ENCODE results near the gene GRM4. TPM values are rescaled to one million over a fixed set of nuclear protein-coding genes. Genes with fewer than 3 reads are reported as not detected.

GRM4 gene
- total RNA-seq, 2 donors from 2014 or later: not detected

DNA sequence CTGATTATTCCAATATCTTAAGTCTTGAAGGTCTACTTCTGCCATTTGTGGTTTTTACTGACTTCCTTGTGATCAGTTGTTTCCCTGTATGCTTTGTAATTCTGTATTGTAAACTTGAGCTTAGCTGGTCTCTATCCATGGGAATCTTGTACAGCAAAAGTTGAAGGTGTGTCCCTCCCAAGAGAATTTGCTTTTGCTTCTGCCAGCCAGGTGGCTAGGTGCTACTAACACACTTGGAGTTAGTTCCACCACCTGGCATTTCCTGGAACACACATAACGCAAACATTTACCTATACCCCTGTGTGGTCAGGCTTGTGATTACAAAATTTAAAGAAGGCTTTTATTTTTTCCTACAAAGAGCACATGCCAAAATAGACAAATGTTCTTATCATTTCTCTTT lies 141.2 kb downstream of the GRM4 start:
- Histone ChIP-seq H3K27ac (no peak overlapping the region), H3K27me3 (replicated peaks; ENCODE audit: insufficient read depth) (no peaks in the 10 kb centered on the region), H3K36me3 (no peaks in the 10 kb centered on the region), H3K4me3 (no peak overlapping the region), H3K4me1 (ENCODE audit: control insufficient read depth in 1 of 2, low read depth in 2 of 2) (no peaks in the 10 kb centered on the region), H3K9me3 (no peaks in the 10 kb centered on the region)
- DNase-seq (ENCODE audit: low spot score): no peak
- TF ChIP-seq, protein P1, sequence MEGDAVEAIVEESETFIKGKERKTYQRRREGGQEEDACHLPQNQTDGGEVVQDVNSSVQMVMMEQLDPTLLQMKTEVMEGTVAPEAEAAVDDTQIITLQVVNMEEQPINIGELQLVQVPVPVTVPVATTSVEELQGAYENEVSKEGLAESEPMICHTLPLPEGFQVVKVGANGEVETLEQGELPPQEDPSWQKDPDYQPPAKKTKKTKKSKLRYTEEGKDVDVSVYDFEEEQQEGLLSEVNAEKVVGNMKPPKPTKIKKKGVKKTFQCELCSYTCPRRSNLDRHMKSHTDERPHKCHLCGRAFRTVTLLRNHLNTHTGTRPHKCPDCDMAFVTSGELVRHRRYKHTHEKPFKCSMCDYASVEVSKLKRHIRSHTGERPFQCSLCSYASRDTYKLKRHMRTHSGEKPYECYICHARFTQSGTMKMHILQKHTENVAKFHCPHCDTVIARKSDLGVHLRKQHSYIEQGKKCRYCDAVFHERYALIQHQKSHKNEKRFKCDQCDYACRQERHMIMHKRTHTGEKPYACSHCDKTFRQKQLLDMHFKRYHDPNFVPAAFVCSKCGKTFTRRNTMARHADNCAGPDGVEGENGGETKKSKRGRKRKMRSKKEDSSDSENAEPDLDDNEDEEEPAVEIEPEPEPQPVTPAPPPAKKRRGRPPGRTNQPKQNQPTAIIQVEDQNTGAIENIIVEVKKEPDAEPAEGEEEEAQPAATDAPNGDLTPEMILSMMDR (IDR thresholded peaks at IDR 0.05): no peak
- no peak for ATAC-seq (ENCODE audit: insufficient number of reproducible peaks, low FRiP score, low read depth)

DNA sequence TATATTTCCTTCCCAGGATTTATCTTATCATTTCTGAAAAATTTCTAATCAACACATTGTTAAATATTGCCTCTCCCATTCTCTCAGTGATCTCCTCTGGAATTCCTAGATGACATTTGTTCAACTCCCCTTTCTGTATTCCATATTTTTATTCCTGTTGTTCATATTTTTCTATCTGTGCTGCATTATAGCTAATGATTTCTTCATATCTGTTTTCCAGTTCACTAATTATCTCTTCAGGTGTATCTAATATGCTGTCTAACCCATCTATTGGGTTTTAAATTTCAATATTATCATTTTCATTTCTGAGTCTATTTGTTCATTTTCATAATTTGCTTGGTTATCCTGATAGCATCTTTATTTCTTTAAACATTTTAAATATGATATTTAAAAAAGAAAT lies 141.9 kb downstream of the GRM4 start:
- DNase-seq (ENCODE audit: low spot score) (no peak), ATAC-seq (ENCODE audit: insufficient number of reproducible peaks, low FRiP score, low read depth) (no peak)
- no peaks in the 10 kb centered on the region for H3K27me3 ChIP-seq (replicated peaks; ENCODE audit: insufficient read depth)
- no peaks in the 10 kb centered on the region for H3K9me3 ChIP-seq
- TF ChIP-seq, protein P1 (IDR thresholded peaks at IDR 0.05): no peak
- H3K27ac ChIP-seq: no peak overlapping the region
- H3K4me1 ChIP-seq (ENCODE audit: control insufficient read depth in 1 of 2, low read depth in 2 of 2): no peaks in the 10 kb centered on the region
- H3K36me3 ChIP-seq: no peaks in the 10 kb centered on the region
- no peak overlapping the region for H3K4me3 ChIP-seq

DNA sequence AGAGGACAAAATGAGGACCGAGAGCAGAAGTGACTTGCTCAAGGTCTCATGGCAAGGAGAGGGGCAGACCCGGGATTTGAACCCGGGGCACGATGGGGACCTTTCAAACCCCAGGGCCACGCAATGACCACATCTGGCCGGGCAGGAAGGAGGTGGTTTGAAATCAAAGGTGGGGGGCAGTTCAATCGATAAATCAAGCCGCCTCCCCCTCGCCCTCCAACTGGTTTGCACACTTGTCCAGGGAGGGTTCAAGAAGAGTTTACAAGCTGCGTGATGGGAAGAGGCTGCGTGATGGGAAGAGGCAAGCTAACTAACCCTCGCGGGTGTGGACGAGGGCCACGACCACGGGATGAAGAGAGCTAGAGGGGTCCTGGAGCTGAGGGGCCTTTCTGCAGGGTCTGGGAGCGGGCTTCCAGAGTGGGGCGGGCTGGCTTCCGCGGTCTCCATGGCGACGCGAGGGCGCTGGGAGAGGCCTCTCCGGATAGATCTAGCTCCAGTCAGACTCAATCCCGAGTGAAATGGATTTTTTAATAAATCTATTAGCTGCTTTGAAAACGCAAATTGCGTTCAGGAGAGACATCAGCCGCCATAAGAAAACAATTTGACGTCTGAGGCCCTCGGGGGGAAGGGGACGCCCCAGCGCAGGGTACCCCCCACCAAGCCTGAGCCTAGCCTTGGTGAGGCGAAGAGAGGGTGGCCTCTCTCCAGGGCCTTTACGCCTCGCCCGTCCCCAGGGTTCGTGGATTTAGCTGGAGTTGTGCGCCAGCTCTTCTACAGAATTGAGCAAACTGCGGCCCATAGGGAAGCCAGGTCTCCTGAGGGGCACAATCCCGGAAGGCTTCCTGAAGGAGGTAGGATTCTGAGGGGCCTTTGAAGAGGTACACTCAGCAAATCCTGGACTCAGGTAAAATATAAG lies 143.9 kb downstream of the GRM4 start:
- TF ChIP-seq, protein P1 (IDR thresholded peaks at IDR 0.05): no peak
- no peak overlapping the region for H3K4me3 ChIP-seq
- DNase-seq (ENCODE audit: low spot score): no peak
- no peak overlapping the region for H3K27ac ChIP-seq
- H3K36me3 ChIP-seq: no peaks in the 10 kb centered on the region
- peaks cover 4% of the 10 kb centered on the region for H3K9me3 ChIP-seq
- no peak for ATAC-seq (ENCODE audit: insufficient number of reproducible peaks, low FRiP score, low read depth)
- H3K4me1 ChIP-seq (ENCODE audit: control insufficient read depth in 1 of 2, low read depth in 2 of 2): no peaks in the 10 kb centered on the region
- no peaks in the 10 kb centered on the region for H3K27me3 ChIP-seq (replicated peaks; ENCODE audit: insufficient read depth)

DNA sequence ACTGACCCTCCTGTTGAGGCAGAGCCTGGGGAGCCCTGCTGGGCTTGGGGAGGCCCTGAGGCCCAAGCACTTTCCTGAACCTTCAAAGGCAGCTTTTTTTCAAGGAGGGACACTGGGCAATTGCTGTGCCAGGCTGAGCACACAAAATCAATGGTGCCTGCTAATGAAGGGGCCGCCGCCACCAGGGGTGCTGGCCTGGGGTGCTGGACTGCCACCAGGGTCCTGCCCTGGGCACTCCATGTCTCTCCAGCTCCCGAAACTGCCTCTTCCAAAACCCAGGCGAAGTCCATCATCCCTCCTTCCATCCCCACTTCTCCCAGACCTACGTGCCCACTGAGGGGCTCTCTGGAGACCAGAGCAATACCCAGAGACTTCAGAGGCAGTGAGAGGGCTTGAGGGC lies 145.6 kb downstream of the GRM4 start:
- Histone ChIP-seq H3K27ac (no peak overlapping the region), H3K27me3 (replicated peaks; ENCODE audit: insufficient read depth) (no peaks in the 10 kb centered on the region), H3K36me3 (no peaks in the 10 kb centered on the region), H3K4me3 (no peak overlapping the region), H3K9me3 (peaks cover 7% of the 10 kb centered on the region), H3K4me1 (ENCODE audit: control insufficient read depth in 1 of 2, low read depth in 2 of 2) (no peaks in the 10 kb centered on the region)
- no peak for DNase-seq (ENCODE audit: low spot score)
- ATAC-seq (ENCODE audit: insufficient number of reproducible peaks, low FRiP score, low read depth): no peak
- TF ChIP-seq, protein P1 (IDR thresholded peaks at IDR 0.05): no peak

DNA sequence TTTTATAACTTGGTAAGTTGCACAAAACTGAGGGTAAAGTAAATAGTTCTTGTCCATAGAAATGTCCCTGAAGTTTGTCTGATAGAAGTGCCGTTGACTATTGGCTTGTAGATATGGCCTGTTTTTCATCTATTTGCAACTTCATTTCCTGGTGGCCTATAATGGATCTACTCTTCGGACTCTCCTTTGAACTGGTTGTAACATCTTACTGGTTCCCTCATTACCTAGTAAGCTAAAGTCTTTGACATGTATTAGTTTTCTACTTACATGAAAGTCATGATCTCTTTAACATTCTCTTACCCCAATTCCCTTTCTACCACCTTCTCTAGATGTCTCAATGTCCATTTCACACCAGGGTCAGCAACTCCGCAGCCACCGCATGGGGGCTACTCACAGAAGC lies 146.3 kb downstream of the GRM4 start:
- DNase-seq (ENCODE audit: low spot score): no peak
- TF ChIP-seq, protein P1 (IDR thresholded peaks at IDR 0.05): no peak
- ATAC-seq (ENCODE audit: insufficient number of reproducible peaks, low FRiP score, low read depth): no peak
- Histone ChIP-seq H3K4me3 (no peak overlapping the region), H3K9me3 (peaks cover 7% of the 10 kb centered on the region), H3K27ac (no peak overlapping the region), H3K36me3 (no peaks in the 10 kb centered on the region), H3K4me1 (ENCODE audit: control insufficient read depth in 1 of 2, low read depth in 2 of 2) (no peaks in the 10 kb centered on the region), H3K27me3 (replicated peaks; ENCODE audit: insufficient read depth) (no peaks in the 10 kb centered on the region)

Data from thoracic aorta (tissue), 2 donors.